HG02973 (cell line): ENCODE results near the gene AK2.
"Not testable (repeated sequence)": the region's sequence is repeated elsewhere in the genome, so short reads cannot be mapped to it uniquely, and the experiment has no call there.

Experiments used
- ATAC-seq: cut with Tn5 transposase; IDR thresholded peaks from one replicate; pipeline ENCODE4 v1.9.1; 2021; ENCODE audit warnings: moderate library complexity; ENCODE audit not compliant: unreplicated experiment

Gene AK2

GRCh38 chr1:33055210-33056008, 18.7 kb upstream of the AK2 start:
- ATAC-seq = no peak

- ATAC-seq = no peak
These were observed 13.8 kb upstream of the AK2 start for GRCh38 chr1:33050221-33051076.

- no peak for ATAC-seq
These were observed 12.7 kb upstream of the AK2 start for GRCh38 chr1:33049371-33049770.

- no peak for ATAC-seq
These were observed 11.7 kb upstream of the AK2 start for GRCh38 chr1:33048426-33048825.

- no peak for ATAC-seq
These were observed 11.2 kb upstream of the AK2 start for GRCh38 chr1:33047839-33048305.

GRCh38 chr1:33047290-33047689, 10.6 kb upstream of the AK2 start:
- no peak for ATAC-seq

- not testable (repeated sequence) for ATAC-seq
These were observed 9.6 kb upstream of the AK2 start for GRCh38 chr1:33046234-33046633.

- no peak for ATAC-seq
These were observed 9.1 kb upstream of the AK2 start for GRCh38 chr1:33045814-33046213.

- no peak for ATAC-seq
These were observed 8.6 kb upstream of the AK2 start for GRCh38 chr1:33045246-33045645.

GRCh38 chr1:33043267-33044092, 6.8 kb upstream of the AK2 start:
- ATAC-seq = no peak

- ATAC-seq = no peak
These were observed 6.1 kb upstream of the AK2 start for GRCh38 chr1:33042831-33043230.

GRCh38 chr1:33041026-33041425, 4.3 kb upstream of the AK2 start:
- no peak for ATAC-seq

GRCh38 chr1:33039840-33040239, 3.2 kb upstream of the AK2 start:
- ATAC-seq = no peak

- ATAC-seq = peak; percentile 5
These were observed 595 bp downstream of the AK2 start for GRCh38 chr1:33036051-33036525.

GRCh38 chr1:33032126-33032869, 4.4 kb downstream of the AK2 start:
- ATAC-seq = no peak

- ATAC-seq = no peak
These were observed 5.2 kb downstream of the AK2 start for GRCh38 chr1:33031506-33031905.

GRCh38 chr1:33030575-33030974, 6.1 kb downstream of the AK2 start:
- ATAC-seq = no peak

- ATAC-seq = no peak
These were observed 6.8 kb downstream of the AK2 start for GRCh38 chr1:33029921-33030320.

GRCh38 chr1:33029209-33029608, 7.5 kb downstream of the AK2 start:
- no peak for ATAC-seq

- ATAC-seq = no peak
These were observed 10.9 kb downstream of the AK2 start for GRCh38 chr1:33025761-33026160.
